HG03342 (cell line): Measurements from ENCODE around the gene RPS23.

ENCODE experiments used
- ATAC-seq: cut with Tn5 transposase; IDR thresholded peaks from one replicate; pipeline ENCODE4 v1.9.1; 2021; ENCODE audit warnings: mild to moderate bottlenecking, moderate library complexity; ENCODE audit not compliant: unreplicated experiment

Gene RPS23

GRCh38 chr5:82277987-82278710 is at the start of gene RPS23:
RPS23 (minus strand) TSS chr5:82278354; CDS start chr5:82278323, 31 bp downstream.
- peak; percentile 93 for ATAC-seq

- no peak for ATAC-seq
Observed at GRCh38 chr5:82327941-82328340, 49.8 kb upstream of the RPS23 start.

DNA sequence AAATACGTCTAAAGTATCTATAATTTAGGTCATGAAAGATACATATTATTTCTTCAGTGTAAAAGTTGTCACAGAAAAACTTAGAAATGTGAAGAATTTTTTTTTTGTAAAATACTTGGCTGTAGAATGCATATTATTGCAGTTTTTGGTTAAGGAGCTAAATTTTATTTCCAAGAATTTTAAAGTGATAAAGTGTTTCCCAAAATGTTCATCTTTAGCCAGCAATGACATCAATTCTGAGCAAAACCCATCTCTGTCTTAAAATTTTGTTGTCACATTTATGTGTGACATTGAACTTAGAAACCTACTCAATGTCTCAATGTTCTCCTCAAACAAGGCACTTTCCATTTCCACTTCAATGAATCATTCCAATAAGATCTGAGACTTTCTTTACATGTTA is 47.8 kb upstream of the RPS23 start:
- ATAC-seq: no peak

DNA sequence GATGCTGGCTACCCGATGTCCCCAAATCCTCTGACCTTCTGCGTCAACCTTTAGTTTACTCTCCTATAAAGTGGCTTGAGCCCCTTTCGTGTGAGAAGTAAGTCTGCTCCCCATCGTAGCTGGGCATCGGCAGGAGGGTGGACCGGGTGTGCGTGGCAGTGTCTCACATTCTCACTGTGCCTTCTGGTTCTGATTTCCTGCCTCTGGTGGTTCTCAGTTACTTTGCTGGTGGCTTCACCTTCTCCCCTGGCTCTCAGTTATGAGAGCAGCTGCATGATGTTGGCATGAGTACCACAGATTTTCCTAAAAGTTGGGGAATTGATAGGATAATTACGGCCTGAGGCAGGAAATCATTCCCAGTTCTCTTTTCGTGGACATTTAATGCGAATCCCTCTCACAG is 47.0 kb upstream of the RPS23 start:
- ATAC-seq: no peak

DNA sequence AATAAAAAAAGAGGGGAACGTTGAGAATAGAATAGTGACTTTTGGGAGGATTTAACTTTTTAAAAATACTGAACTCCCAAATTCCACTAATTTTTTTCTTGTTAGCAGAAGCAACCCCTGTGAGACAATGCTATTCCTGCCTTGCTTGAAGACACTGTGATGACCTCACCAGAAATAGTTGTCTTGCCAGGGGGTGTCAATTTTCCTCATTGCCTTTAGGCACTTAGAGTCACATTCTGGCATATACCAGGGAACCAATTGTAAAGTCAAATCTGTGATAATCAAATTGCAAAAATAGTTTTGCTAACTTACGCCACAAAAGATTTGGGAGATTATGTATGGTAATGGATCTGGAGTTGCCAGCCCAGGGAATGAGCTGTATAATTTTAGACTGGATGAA is 42.8 kb upstream of the RPS23 start:
- ATAC-seq: no peak

DNA sequence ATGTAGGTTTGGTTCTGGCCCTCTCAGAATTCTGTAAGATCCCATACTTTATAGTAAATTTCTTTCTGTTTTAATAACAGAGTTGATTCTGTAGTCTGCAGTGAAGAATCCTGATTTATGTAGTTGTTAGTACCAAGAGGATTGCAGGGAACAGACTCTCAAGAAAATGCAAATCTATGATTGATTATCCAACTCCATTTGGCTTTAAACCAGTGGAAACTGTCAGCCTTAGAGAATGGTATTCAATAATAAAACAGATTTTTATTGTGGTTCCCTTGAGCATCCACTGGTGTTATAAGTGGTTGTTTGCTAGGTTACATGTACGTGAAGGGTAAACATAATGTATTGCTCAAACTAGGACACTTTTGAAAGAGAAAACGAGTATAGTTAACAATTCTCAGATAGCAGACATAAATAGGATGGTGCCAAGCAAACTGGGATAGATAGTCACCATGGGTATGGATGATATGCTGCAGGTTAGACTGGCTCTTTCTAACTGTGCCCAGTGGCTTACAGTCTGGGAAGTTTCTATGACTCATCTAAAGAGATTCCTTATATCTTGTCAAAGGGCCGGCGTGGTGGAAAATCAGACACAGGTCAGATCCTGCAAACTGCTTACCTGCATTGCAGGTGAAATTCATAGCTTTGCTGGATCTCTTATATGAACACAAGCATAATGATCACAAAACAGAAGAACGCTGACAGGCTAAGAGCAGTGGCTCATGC is 41.7 kb upstream of the RPS23 start:
- no peak for ATAC-seq

- ATAC-seq: no peak
Observed at GRCh38 chr5:82319192-82319591, 41.0 kb upstream of the RPS23 start.

GRCh38 chr5:82314964-82315758 is 37.0 kb upstream of the RPS23 start:
- no peak for ATAC-seq

- no peak for ATAC-seq
Observed at GRCh38 chr5:82313016-82313415, 34.9 kb upstream of the RPS23 start.

GRCh38 chr5:82312373-82312856 is 34.3 kb upstream of the RPS23 start:
- no peak for ATAC-seq

- no peak for ATAC-seq
Observed at GRCh38 chr5:82309091-82309531, 31.0 kb upstream of the RPS23 start.

- no peak for ATAC-seq
Observed at GRCh38 chr5:82308416-82308815, 30.3 kb upstream of the RPS23 start.

DNA sequence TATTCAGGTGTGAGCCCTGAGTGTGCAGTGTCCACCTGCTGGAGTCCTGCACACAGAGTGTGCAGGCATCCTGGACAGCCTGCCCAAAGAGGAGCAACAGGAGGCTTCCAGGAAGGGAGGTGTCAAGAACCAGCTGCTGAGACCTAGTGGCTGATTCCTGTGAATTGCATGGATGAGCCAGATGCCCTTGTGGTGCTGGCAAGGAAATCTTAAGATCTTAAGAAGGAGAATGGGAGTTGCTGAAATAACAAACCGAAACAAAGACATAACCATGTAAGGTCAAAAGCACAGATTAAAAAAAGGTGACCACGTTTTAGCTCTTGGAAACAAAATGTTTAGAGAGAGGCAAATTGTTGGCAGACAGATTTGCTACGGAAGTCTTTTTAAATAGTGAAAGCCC is 29.3 kb upstream of the RPS23 start:
- no peak for ATAC-seq

DNA sequence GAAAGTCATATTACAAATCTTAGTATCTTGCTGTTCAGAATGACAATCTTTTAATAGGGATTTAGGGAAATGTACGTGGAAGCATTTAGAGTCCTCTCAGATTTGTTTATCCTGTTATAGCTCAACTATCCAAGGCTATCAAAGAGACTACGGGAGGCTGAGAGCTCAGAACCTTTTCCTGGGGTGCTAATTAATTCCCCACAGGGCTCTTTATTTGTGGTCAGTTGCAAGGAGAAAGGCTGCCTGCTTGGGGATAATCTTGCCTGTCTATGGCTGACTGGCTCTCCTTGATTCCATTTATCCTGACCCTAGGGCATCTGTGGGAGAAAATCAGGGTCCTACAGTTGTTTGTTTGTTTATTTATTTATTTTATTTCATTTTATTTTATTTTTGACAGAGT is 28.0 kb upstream of the RPS23 start:
- ATAC-seq: no peak

GRCh38 chr5:82301190-82301589 is 23.0 kb upstream of the RPS23 start:
- ATAC-seq: no peak

GRCh38 chr5:82298668-82299067 is 20.5 kb upstream of the RPS23 start:
- ATAC-seq: no peak

DNA sequence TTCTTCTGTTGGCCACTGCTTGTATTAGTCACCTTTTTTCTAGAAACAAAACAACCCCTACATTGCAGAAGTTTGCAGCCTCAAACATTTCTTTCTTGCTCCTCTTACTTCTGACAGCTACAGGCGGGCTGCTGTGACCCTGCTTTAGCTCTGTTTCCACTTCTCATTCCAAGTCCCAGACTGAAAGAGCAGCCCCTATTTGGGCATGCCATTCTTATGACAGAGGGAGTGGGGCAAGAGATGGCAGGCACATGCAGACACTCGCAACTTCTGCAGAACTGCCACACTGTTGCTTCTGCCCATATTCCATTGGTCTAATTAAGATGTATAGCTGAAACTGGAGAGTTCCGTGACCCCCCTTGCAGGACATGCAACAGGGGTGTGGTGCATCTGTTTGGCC is 19.6 kb upstream of the RPS23 start:
- no peak for ATAC-seq

- ATAC-seq: no peak
Observed at GRCh38 chr5:82296929-82297328, 18.8 kb upstream of the RPS23 start.

GRCh38 chr5:82295959-82296531 is 17.9 kb upstream of the RPS23 start:
- no peak for ATAC-seq

DNA sequence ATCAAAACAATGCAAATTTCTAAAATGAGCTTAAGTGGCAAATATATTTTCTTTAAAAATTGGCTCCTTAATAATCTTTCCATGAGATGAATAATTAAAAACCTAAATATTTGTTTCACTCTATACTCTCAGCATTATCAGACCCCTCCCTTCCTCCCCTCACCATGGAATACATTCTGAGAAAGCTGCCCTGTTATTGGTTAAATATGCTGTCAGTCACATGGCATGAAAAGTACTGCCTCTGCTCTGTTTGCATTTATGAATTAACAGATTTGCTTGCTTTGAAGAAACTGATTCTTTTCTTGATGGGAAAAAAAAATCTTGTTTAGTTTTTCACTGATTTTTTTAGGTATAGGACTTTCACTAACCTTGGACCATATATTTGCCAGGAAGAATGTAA is 17.0 kb upstream of the RPS23 start:
- ATAC-seq: no peak

- ATAC-seq: no peak
Observed at GRCh38 chr5:82291420-82291819, 13.3 kb upstream of the RPS23 start.
